ENCODE results near the gene INCENP. TPM values are rescaled to one million over a fixed set of nuclear protein-coding genes. Genes with fewer than 3 reads are reported as not detected.

INCENP gene
- total RNA-seq, 2 experiments from 2014 or later, result 103 to 183 TPM

DNA sequence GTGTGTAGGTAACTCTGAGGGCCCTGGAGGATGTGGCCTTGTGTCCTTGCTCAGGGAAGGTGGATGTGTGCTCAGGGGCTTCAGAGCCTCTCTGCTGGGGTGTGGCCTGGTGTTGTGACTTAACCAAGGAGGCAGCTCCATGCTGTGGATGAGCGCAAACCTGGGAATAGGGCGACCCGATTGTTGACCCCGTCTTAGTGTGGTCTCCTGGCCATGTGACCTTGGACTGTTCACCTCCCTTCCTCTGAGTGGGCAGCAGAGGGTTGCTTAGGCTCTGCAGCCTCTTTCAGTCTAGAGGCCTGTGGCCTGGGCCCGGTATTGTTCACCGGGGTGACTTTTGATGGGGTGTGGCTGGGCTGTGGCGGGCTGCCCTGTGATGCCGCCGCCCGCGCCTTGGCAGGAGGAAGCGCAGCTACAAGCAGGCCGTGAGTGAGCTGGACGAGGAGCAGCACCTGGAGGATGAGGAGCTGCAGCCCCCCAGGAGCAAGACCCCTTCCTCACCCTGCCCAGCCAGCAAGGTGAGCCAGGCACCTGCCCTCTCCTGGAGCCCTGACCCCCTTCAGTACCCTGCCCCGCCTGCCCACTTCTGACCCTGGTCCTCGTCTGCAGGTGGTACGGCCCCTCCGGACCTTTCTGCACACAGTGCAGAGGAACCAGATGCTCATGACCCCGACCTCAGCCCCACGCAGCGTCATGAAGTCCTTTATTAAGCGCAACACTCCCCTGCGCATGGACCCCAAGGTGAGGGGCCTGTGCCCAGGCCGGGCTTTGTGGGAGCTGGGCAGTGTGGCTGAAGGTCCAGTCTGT lies 16.7 kb downstream of the INCENP start:
- DNase-seq (ENCODE audit: low spot score), result no peak
- H3K9me3 ChIP-seq (ENCODE audit: low read length), result no peaks in the 10 kb centered on the region
- intact Hi-C loops (cut with micrococcal nuclease; ENCODE audit: unreplicated experiment), result no loop called here
- no TSS peak for BruUV-seq (replicated peaks)
- TF ChIP-seq, protein P1, sequence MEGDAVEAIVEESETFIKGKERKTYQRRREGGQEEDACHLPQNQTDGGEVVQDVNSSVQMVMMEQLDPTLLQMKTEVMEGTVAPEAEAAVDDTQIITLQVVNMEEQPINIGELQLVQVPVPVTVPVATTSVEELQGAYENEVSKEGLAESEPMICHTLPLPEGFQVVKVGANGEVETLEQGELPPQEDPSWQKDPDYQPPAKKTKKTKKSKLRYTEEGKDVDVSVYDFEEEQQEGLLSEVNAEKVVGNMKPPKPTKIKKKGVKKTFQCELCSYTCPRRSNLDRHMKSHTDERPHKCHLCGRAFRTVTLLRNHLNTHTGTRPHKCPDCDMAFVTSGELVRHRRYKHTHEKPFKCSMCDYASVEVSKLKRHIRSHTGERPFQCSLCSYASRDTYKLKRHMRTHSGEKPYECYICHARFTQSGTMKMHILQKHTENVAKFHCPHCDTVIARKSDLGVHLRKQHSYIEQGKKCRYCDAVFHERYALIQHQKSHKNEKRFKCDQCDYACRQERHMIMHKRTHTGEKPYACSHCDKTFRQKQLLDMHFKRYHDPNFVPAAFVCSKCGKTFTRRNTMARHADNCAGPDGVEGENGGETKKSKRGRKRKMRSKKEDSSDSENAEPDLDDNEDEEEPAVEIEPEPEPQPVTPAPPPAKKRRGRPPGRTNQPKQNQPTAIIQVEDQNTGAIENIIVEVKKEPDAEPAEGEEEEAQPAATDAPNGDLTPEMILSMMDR (conservative IDR thresholded peaks at IDR 0.05; ENCODE audit: low read length), result no peak
- no peaks in the 10 kb centered on the region for H3K4me1 ChIP-seq (ENCODE audit: insufficient read depth, low read length, poor library complexity, severe bottlenecking)
- peaks cover 100% of the 10 kb centered on the region for H3K36me3 ChIP-seq (ENCODE audit: insufficient read depth, low read length)
- no peak overlapping the region for H3K4me2 ChIP-seq (ENCODE audit: low read length)
- no peak overlapping the region for H3K27ac ChIP-seq (ENCODE audit: low read depth, low read length, poor library complexity, severe bottlenecking)
- ChIA-PET CTCF (ENCODE audit: unreplicated experiment) (no interaction called here), POLR2A (no interaction called here)
- H3K9me2 ChIP-seq (ENCODE audit: insufficient read depth, low read length), result no peaks in the 10 kb centered on the region
- no peak overlapping the region for H3K4me3 ChIP-seq (ENCODE audit: low read depth, low read length, poor library complexity, severe bottlenecking)
- no peak overlapping the region for H2AFZ ChIP-seq (ENCODE audit: low read length)
- peaks cover 8% of the 10 kb centered on the region; the same call in 1 of the 2 replicates for H4K20me1 ChIP-seq (ENCODE audit: insufficient read depth, low read length)
- peaks cover 17% of the 10 kb centered on the region; the same call in 1 of the 2 replicates for H3K79me2 ChIP-seq (ENCODE audit: insufficient read depth, low read depth, low read length)

DNA sequence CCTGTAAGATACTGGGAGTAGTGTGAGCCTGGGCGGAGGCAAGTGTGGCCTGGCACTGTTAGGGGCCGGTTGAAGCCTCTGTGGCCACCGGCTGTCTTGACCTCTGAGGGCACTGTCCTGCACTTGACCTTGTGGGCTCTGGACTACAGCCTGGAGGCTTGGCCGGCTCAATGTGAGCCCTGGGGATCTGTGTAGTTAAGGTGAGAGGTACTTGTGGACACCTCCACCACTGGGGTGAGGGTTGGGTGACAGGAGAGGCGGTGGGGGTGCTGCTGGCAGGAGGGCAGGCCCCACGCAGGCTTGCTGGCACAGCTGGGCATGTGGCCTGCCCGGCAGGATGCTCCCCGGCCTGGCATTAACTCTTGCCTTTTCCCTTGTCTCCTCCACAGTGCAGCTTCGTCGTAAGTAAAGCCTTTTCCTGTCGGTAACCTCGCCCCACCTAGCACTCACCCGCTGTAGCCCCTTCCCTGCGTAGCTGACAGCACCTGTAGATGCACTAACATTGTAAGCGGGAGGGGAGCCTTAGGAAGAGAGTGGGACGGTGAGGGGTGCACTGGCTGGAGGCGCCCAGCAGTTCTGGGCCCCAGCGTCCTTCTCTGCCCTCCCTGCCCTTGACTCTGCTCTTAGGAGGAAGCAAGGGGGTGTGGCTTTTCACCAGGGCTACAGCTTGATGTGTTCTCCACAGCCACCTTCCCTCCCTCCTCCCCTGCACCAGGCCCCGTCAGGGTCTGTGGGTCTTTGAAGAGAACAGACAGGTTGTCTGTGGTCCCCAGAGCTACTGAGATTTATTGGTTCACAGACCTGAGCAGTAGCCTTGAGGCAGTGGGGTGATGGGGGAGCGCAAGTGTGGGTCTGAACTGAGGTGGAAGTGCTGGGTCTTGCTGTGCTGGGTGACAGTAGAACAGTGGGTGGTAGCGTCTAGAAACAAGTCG lies 17.6 kb downstream of the INCENP start:
- peaks cover 100% of the 10 kb centered on the region for H3K36me3 ChIP-seq (ENCODE audit: insufficient read depth, low read length)
- H3K4me2 ChIP-seq (ENCODE audit: low read length), result no peak overlapping the region
- no TSS peak for BruUV-seq (replicated peaks)
- H3K4me1 ChIP-seq (ENCODE audit: insufficient read depth, low read length, poor library complexity, severe bottlenecking), result no peaks in the 10 kb centered on the region
- peaks cover 8% of the 10 kb centered on the region; the same call in 1 of the 2 replicates for H4K20me1 ChIP-seq (ENCODE audit: insufficient read depth, low read length)
- no peak overlapping the region for H3K27ac ChIP-seq (ENCODE audit: low read depth, low read length, poor library complexity, severe bottlenecking)
- no peak overlapping the region for H3K4me3 ChIP-seq (ENCODE audit: low read depth, low read length, poor library complexity, severe bottlenecking)
- H3K9me3 ChIP-seq (ENCODE audit: low read length), result no peaks in the 10 kb centered on the region
- intact Hi-C loops (cut with micrococcal nuclease; ENCODE audit: unreplicated experiment), result no loop called here
- H3K9me2 ChIP-seq (ENCODE audit: insufficient read depth, low read length), result no peaks in the 10 kb centered on the region
- H2AFZ ChIP-seq (ENCODE audit: low read length), result no peak overlapping the region
- H3K79me2 ChIP-seq (ENCODE audit: insufficient read depth, low read depth, low read length), result peaks cover 10% of the 10 kb centered on the region; the same call in 1 of the 2 replicates
- CTCF ChIA-PET (ENCODE audit: unreplicated experiment), result no interaction called here
- POLR2A ChIA-PET, result no interaction called here
- TF ChIP-seq, protein P1 (conservative IDR thresholded peaks at IDR 0.05; ENCODE audit: low read length), result no peak
- no peak for TF ChIP-seq EZH2phosphoT487 (IDR thresholded peaks at IDR 0.05; ENCODE audit: borderline replicate concordance, low read depth, low read length)
- DNase-seq (ENCODE audit: low spot score), result no peak

Measured in OCI-LY7 (cell line).